Upper lobe of left lung (tissue), 6 donors: ENCODE measurements around the gene SARDH. TPM values are rescaled to one million over a fixed set of nuclear protein-coding genes. Genes with fewer than 3 reads are reported as not detected.

ENCODE experiments used
- ATAC-seq, 2 donors: fragments of 200-7000 bp; cut with Tn5 transposase; one replicate each; pipeline ENCODE4 v1.9.1; 2022; ENCODE audit warnings: mild to moderate bottlenecking in 2 of 2, moderate library complexity in 2 of 2; ENCODE audit not compliant: low FRiP score in 2 of 2
- DNase-seq, 2 donors: peaks; one replicate each; pipeline ENCODE4 v3.0.0-alpha.2; 2019 to 2020
- H3K27ac ChIP-seq, 4 donors: fragments of 200-600 bp; sonication (generic); one replicate each; pipeline ENCODE4 v1.5.1; 2016 to 2019
- H3K27me3 ChIP-seq, 4 donors: fragments of 200-600 bp; sonication (generic); one replicate each; pipeline ENCODE4 v1.5.1; 2017 to 2019
- H3K36me3 ChIP-seq, 4 donors: fragments of 200-600 bp; sonication (generic); one replicate each; pipeline ENCODE4 v1.5.1; 2016 to 2019
- H3K4me1 ChIP-seq, 4 donors: fragments of 200-600 bp; sonication (generic); one replicate each; pipeline ENCODE4 v1.5.1; 2018 to 2019
- H3K4me3 ChIP-seq, 4 donors: fragments of 200-600 bp; sonication (generic); one replicate each; pipeline ENCODE4 v1.5.1; 2017 to 2019; ENCODE audit warnings: mild to moderate bottlenecking in 2 of 4, moderate library complexity in 1 of 4
- H3K9me3 ChIP-seq, 4 donors: fragments of 200-600 bp; sonication (generic); one replicate each; pipeline ENCODE4 v1.5.1; 2018 to 2019
- CTCF ChIP-seq, 6 experiments: fragments of 450-650 bp in 4 of 6; fragments of 200-600 bp in 2 of 6; sonication (generic) in 2 of 6; IDR thresholded peaks; one replicate each; pipeline ENCODE4 v1.5.1; 2016 to 2019; ENCODE audit warnings: antibody characterized with exemption in 6 of 6
- EP300 ChIP-seq, 4 donors: sonication (generic); formaldehyde crosslinking; IDR thresholded peaks; one replicate each; pipeline ENCODE4 v1.5.1; 2017; ENCODE audit warnings: antibody characterized with exemption in 4 of 4, control low read depth in 2 of 4
- POLR2A ChIP-seq, 4 donors: fragments of 450-650 bp; IDR thresholded peaks; one replicate each; pipeline ENCODE4 v1.5.1; 2016 to 2017; ENCODE audit warnings: antibody characterized with exemption in 4 of 4, mild to moderate bottlenecking in 2 of 4
- POLR2AphosphoS5 ChIP-seq, 2 donors: sonication (generic); formaldehyde crosslinking; IDR thresholded peaks; one replicate each; pipeline ENCODE4 v1.5.1; 2017; ENCODE audit warnings: antibody characterized with exemption in 2 of 2
- WGBS, 2 donors: methylation state at CpG; one replicate each; pipeline ENCODE4 v1.1.5; 2017 to 2018; 5-methylcytosine and 5-hydroxymethylcytosine counted together
- total RNA-seq, 6 donors: library from RNA; depleted of rRNA in 4 of 6; stranded (reverse); fragments of >200 nt in 4 of 6; gene quantifications; one replicate each; pipeline versions ENCODE4 v1.1.0 to v1.2.1, GENCODE V29; 2016 to 2021
- donor health status: DM: no; HTN: no; CAD: no; lungs with moderate emphysema.
- donor health status: DM: no; HTN: yes; CAD: no; lungs with severe emphysema.

SARDH gene
- total RNA-seq, 6 donors from 2014 or later = 0.79 to 37.7 (median 4.2) TPM

- no peaks in the 10 kb centered on the region for H3K9me3 ChIP-seq
- H3K4me3 ChIP-seq = no peak overlapping the region
- 83% methylated on average over 7 of the region's 7 CpGs; no CpG with 5 or more reads in 1 of the 2 donors for WGBS, 2 donors
- no peaks in the 10 kb centered on the region for H3K4me1 ChIP-seq
- DNase-seq (no peak), ATAC-seq (no peak)
- H3K27me3 ChIP-seq = no peaks in the 10 kb centered on the region
- H3K36me3 ChIP-seq = no peaks in the 10 kb centered on the region
- no peak overlapping the region for H3K27ac ChIP-seq
- no peak for TF ChIP-seq CTCF (IDR thresholded peaks at IDR 0.05)
- no peak for TF ChIP-seq POLR2A (IDR thresholded peaks at IDR 0.05)
- no peak for TF ChIP-seq EP300 (IDR thresholded peaks at IDR 0.05)
- no peak for TF ChIP-seq POLR2AphosphoS5 (IDR thresholded peaks at IDR 0.05)
Measured at GRCh38 chr9:133641396-133641655, 96.8 kb downstream of the SARDH start.

GRCh38 chr9:133640580-133641395 is 97.4 kb downstream of the SARDH start:
- TF ChIP-seq CTCF (IDR thresholded peaks at IDR 0.05) = no peak
- no peak for TF ChIP-seq EP300 (IDR thresholded peaks at IDR 0.05)
- TF ChIP-seq POLR2AphosphoS5 (IDR thresholded peaks at IDR 0.05) = no peak
- no peak for TF ChIP-seq POLR2A (IDR thresholded peaks at IDR 0.05)
- DNase-seq (no peak), ATAC-seq (no peak)
- H3K9me3 ChIP-seq = no peaks in the 10 kb centered on the region
- H3K4me3 ChIP-seq = no peak overlapping the region
- WGBS, 2 donors = 79 to 90% methylated on average over 12 to 13 of the region's 13 CpGs
- no peaks in the 10 kb centered on the region for H3K4me1 ChIP-seq
- H3K36me3 ChIP-seq = no peaks in the 10 kb centered on the region
- no peak overlapping the region for H3K27ac ChIP-seq
- no peaks in the 10 kb centered on the region for H3K27me3 ChIP-seq

- DNase-seq (no peak), ATAC-seq (no peak)
- no peak overlapping the region for H3K27ac ChIP-seq
- no peak overlapping the region for H3K4me3 ChIP-seq
- H3K27me3 ChIP-seq = no peaks in the 10 kb centered on the region
- no peak for TF ChIP-seq POLR2A (IDR thresholded peaks at IDR 0.05)
- no peaks in the 10 kb centered on the region for H3K9me3 ChIP-seq
- WGBS, 2 donors = 81 to 95% methylated on average over 6 to 7 of the region's 7 CpGs
- H3K4me1 ChIP-seq = no peaks in the 10 kb centered on the region
- H3K36me3 ChIP-seq = no peaks in the 10 kb centered on the region
Measured at GRCh38 chr9:133640160-133640559, 98.0 kb downstream of the SARDH start.

- WGBS, 2 donors = 90% methylated on average over 8 of the region's 8 CpGs; no CpG with 5 or more reads in 1 of the 2 donors
- Histone ChIP-seq H3K9me3 (no peaks in the 10 kb centered on the region), H3K27ac (no peak overlapping the region), H3K4me3 (no peak overlapping the region), H3K27me3 (no peaks in the 10 kb centered on the region), H3K4me1 (peaks cover 0 to 4% (median 0%) of the 10 kb centered on the region in 4 donors), H3K36me3 (no peaks in the 10 kb centered on the region)
- no peak for ATAC-seq
- TF ChIP-seq POLR2AphosphoS5 (IDR thresholded peaks at IDR 0.05) = no peak
- no peak for TF ChIP-seq EP300 (IDR thresholded peaks at IDR 0.05)
- no peak for TF ChIP-seq CTCF (IDR thresholded peaks at IDR 0.05)
- TF ChIP-seq POLR2A (IDR thresholded peaks at IDR 0.05) = no peak
- no peak for DNase-seq
Measured at GRCh38 chr9:133639613-133640012, 98.5 kb downstream of the SARDH start.

- 61 to 87% methylated on average over 6 to 8 of the region's 8 CpGs for WGBS, 2 donors
- DNase-seq (no peak), ATAC-seq (no peak)
- Histone ChIP-seq H3K36me3 (no peaks in the 10 kb centered on the region), H3K9me3 (no peaks in the 10 kb centered on the region), H3K27ac (no peak overlapping the region), H3K27me3 (no peaks in the 10 kb centered on the region), H3K4me1 (peaks cover 0 to 13% (median 7%) of the 10 kb centered on the region in 4 donors), H3K4me3 (no peak overlapping the region)
- no peak for TF ChIP-seq CTCF (IDR thresholded peaks at IDR 0.05)
- no peak for TF ChIP-seq POLR2A (IDR thresholded peaks at IDR 0.05)
- TF ChIP-seq POLR2AphosphoS5 (IDR thresholded peaks at IDR 0.05) = no peak
- TF ChIP-seq EP300 (IDR thresholded peaks at IDR 0.05) = no peak
Measured at GRCh38 chr9:133638711-133639110, 99.4 kb downstream of the SARDH start.
